ENCODE measurements around the gene HCN2. TPM values are rescaled to one million over a fixed set of nuclear protein-coding genes. Genes with fewer than 3 reads are reported as not detected.

HCN2 gene
- total and polyA plus RNA-seq, 9 of the 15 experiments (the other 6 are each of a cell fraction or from before 2014, with no cell fraction given) = 0.29 to 4.2 (median 0.82) TPM; not detected in 2

GRCh38 chr19:628168-628567 is 38.5 kb downstream of the HCN2 start:
- no peaks in the 10 kb centered on the region for H3K27me3 ChIP-seq (ENCODE audit: control insufficient read depth in 2 of 2, insufficient read depth in 2 of 2, low read length in 2 of 2)
- H3K4me3 ChIP-seq = no peak overlapping the region
- H4K20me1 ChIP-seq (replicated peaks; ENCODE audit: control insufficient read depth, insufficient read depth, low read length) = no peaks in the 10 kb centered on the region
- peaks cover 76% of the 10 kb centered on the region; the same call in 2 of the 3 replicates for H3K36me3 ChIP-seq (ENCODE audit: control insufficient read depth, insufficient read depth, low read length)
- no peak overlapping the region for H3K4me2 ChIP-seq (ENCODE audit: insufficient read depth, low read length)
- H3K9ac ChIP-seq (ENCODE audit: insufficient read depth in 1 of 2, low read depth in 2 of 2, low read length in 2 of 2) = no peak overlapping the region
- H3K4me1 ChIP-seq (replicated peaks in 1 of 2; ENCODE audit: control insufficient read depth in 2 of 2, insufficient read depth in 2 of 2, low read length in 2 of 2) = peaks cover 0 to 45% of the 10 kb centered on the region in 2 experiments; a peak in 4 of 5 replicates
- ATAC-seq (no peak), FAIRE-seq (no peak), DNase-seq (ENCODE audit: extremely low read depth in 1 of 4, low spot score in 3 of 4) (peak in 1 of 4 experiments; percentile 38)
- WGBS (ENCODE audit: insufficient coverage, low coverage, missing lambda C conversion rate) = 90% methylated on average over 19 of the region's 19 CpGs
- no peak for TF ChIP-seq ZBTB7A (IDR thresholded peaks at IDR 0.05; ENCODE audit: borderline replicate concordance, control insufficient read depth, low read depth, low read length)
- no peak for TF ChIP-seq RAD21 (CRISPR knock-in tag; conservative IDR thresholded peaks at IDR 0.05 in 1 of 2, IDR thresholded peaks at IDR 0.05 in 1 of 2)
- TF ChIP-seq ZBTB33 (CRISPR knock-in tag; IDR thresholded peaks at IDR 0.05) = peak; percentile 99
- TF ChIP-seq ATF3 (IDR thresholded peaks at IDR 0.05) = 0 out of 2 replicates have a peak, but pooled peaks have one; percentile 42
- TF ChIP-seq ATF3 (CRISPR knock-in tag; conservative IDR thresholded peaks at IDR 0.05) = no peak
- TF ChIP-seq, protein P1, sequence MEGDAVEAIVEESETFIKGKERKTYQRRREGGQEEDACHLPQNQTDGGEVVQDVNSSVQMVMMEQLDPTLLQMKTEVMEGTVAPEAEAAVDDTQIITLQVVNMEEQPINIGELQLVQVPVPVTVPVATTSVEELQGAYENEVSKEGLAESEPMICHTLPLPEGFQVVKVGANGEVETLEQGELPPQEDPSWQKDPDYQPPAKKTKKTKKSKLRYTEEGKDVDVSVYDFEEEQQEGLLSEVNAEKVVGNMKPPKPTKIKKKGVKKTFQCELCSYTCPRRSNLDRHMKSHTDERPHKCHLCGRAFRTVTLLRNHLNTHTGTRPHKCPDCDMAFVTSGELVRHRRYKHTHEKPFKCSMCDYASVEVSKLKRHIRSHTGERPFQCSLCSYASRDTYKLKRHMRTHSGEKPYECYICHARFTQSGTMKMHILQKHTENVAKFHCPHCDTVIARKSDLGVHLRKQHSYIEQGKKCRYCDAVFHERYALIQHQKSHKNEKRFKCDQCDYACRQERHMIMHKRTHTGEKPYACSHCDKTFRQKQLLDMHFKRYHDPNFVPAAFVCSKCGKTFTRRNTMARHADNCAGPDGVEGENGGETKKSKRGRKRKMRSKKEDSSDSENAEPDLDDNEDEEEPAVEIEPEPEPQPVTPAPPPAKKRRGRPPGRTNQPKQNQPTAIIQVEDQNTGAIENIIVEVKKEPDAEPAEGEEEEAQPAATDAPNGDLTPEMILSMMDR (IDR thresholded peaks at IDR 0.05 in 2 of 3, conservative IDR thresholded peaks at IDR 0.05 in 1 of 3; ENCODE audit: insufficient read depth in 2 of 3, low read depth in 1 of 3, low read length in 3 of 3) = peak; percentile 18 to 50 (median 44); a peak in 4 of 6 replicates
- TF ChIP-seq CTCFL (IDR thresholded peaks at IDR 0.05; ENCODE audit: borderline replicate concordance, insufficient read depth, low read depth, low read length, poor library complexity, severe bottlenecking) = peak; percentile 54
- H3K9me3 ChIP-seq (replicated peaks; ENCODE audit: control insufficient read depth, insufficient read depth, low read depth, low read length) = no peaks in the 10 kb centered on the region
- BruUV-seq (replicated peaks) = no TSS peak
- no peak overlapping the region for H2AFZ ChIP-seq (ENCODE audit: low read depth, low read length)
- peaks cover 46% of the 10 kb centered on the region for H3K79me2 ChIP-seq (ENCODE audit: control insufficient read depth, insufficient read depth, low read length)
- no peaks in the 10 kb centered on the region for H3K9me1 ChIP-seq (ENCODE audit: control insufficient read depth, insufficient read depth, low read length)
- intact Hi-C loops (cut with micrococcal nuclease) = no loop called here
- in situ Hi-C loops (cut with MboI) = no loop called here
- ChIA-PET POLR2A (interaction anchor here (0.8 to 1.0 kb wide), 2 partner anchors 8 to 13 kb away, joined by 3 read pairs; no protein-coding TSS in a partner anchor), CTCF (ENCODE audit: low intra/inter-chr PET ratio) (no interaction called here)
- no peak overlapping the region for H3K27ac ChIP-seq (ENCODE audit: extremely low read depth, low read depth, low read length)
